GM23338 (cell line): ENCODE measurements around the gene MCIDAS. TPM values are rescaled to one million over a fixed set of nuclear protein-coding genes. Genes with fewer than 3 reads are reported as not detected.
A peak's percentile ranks its signal among the peaks of the same experiment; 100 is the strongest.

Experiments used
- ATAC-seq: fragments of 200-7000 bp; cut with Tn5 transposase; 3 replicates; pipeline ENCODE4 v1.9.1; 2020
- DNase-seq: peaks from one replicate; pipeline ENCODE4 v3.0.0-alpha.2; 2015; ENCODE audit warnings: low spot score
- H2AFZ ChIP-seq: fragments of 200-600 bp; sonication (generic); 2 replicates; pipeline ENCODE4 v1.8.0; 2016; ENCODE audit warnings: antibody characterized with exemption, mild to moderate bottlenecking, moderate library complexity
- H3F3A ChIP-seq: fragments of 200-600 bp; sonication (generic); replicated peaks from 2 replicates; pipeline ENCODE4 v1.8.0; 2017; ENCODE audit warnings: antibody characterized with exemption, mixed run types, low read depth
- H3K27ac ChIP-seq: fragments of 200-600 bp; sonication (generic); 2 replicates; pipeline ENCODE4 v1.6.1; 2016; ENCODE audit warnings: low read depth
- H3K27me3 ChIP-seq: fragments of 200-600 bp; sonication (generic); 2 replicates; pipeline ENCODE4 v1.8.0; 2016; ENCODE audit warnings: mild to moderate bottlenecking, mixed run types, moderate library complexity; ENCODE audit not compliant: insufficient read depth
- H3K36me3 ChIP-seq: fragments of 200-600 bp; sonication (generic); 2 replicates; pipeline ENCODE4 v1.8.0; 2016; ENCODE audit warnings: mild to moderate bottlenecking; ENCODE audit not compliant: insufficient read depth
- H3K4me1 ChIP-seq: fragments of 200-600 bp; sonication (generic); 2 replicates; pipeline ENCODE4 v1.8.0; 2016; ENCODE audit warnings: mild to moderate bottlenecking, moderate library complexity; ENCODE audit not compliant: insufficient read depth
- H3K4me2 ChIP-seq: fragments of 200-600 bp; sonication (generic); 2 replicates; pipeline ENCODE4 v1.7.1; 2017; ENCODE audit warnings: mixed run types
- H3K4me3 ChIP-seq: fragments of 200-600 bp; sonication (generic); 2 replicates; pipeline ENCODE4 v1.6.1; 2016; ENCODE audit warnings: mixed run types
- H3K79me2 ChIP-seq: fragments of 200-600 bp; sonication (generic); replicated peaks from 2 replicates; pipeline ENCODE4 v1.8.0; 2017; ENCODE audit warnings: mild to moderate bottlenecking; ENCODE audit not compliant: insufficient read depth
- H3K9me2 ChIP-seq: fragments of 200-600 bp; sonication (generic); 2 replicates; pipeline ENCODE4 v1.8.0; 2017; ENCODE audit not compliant: insufficient read depth
- H4K20me1 ChIP-seq: fragments of 200-600 bp; sonication (generic); replicated peaks from 2 replicates; pipeline ENCODE4 v1.8.0; 2017; ENCODE audit warnings: mild to moderate bottlenecking; ENCODE audit not compliant: insufficient read depth
- H3K27ac Mint-ChIP-seq: 2 replicates; pipeline ENCODE4 v1.8.0; 2020; ENCODE audit warnings: inconsistent platforms, mild to moderate bottlenecking, moderate library complexity, mixed read lengths
- H3K27me3 Mint-ChIP-seq: 3 replicates; pipeline ENCODE4 v1.8.0; 2022; ENCODE audit warnings: low read depth, mild to moderate bottlenecking, moderate library complexity, mixed read lengths, inconsistent platforms; ENCODE audit not compliant: insufficient read depth, poor library complexity
- H3K36me3 Mint-ChIP-seq: 3 replicates; pipeline ENCODE4 v1.8.0; 2021; ENCODE audit warnings: low read depth, mild to moderate bottlenecking, inconsistent platforms, moderate library complexity, mixed read lengths
- H3K4me1 Mint-ChIP-seq: 3 replicates; pipeline ENCODE4 v1.8.0; 2020; ENCODE audit warnings: mild to moderate bottlenecking, inconsistent platforms, mixed read lengths
- H3K4me3 Mint-ChIP-seq: 3 replicates; pipeline ENCODE4 v1.8.0; 2021; ENCODE audit warnings: moderate library complexity, mild to moderate bottlenecking, inconsistent platforms, mixed read lengths
- H3K9me3 Mint-ChIP-seq: 3 replicates; pipeline ENCODE4 v1.8.0; 2020; ENCODE audit warnings: moderate library complexity, mild to moderate bottlenecking, inconsistent platforms, mixed read lengths
- NANOG ChIP-seq: IDR thresholded peaks from 2 replicates; pipeline ENCODE4 v1.6.1; 2016; ENCODE audit warnings: antibody characterized with exemption, borderline replicate concordance
- POLR2AphosphoS5 ChIP-seq: IDR thresholded peaks from 2 replicates; pipeline ENCODE4 v1.6.1; 2016; ENCODE audit warnings: antibody characterized with exemption, low read depth
- ZNF114 ChIP-seq: fragments of 250-450 bp; sonication (Bioruptor Pico); IDR thresholded peaks from 2 replicates; pipeline ENCODE4 v1.5.0; 2020; ENCODE audit warnings: mild to moderate bottlenecking, moderate library complexity
- microRNA counts: library from miRNA; unstranded; fragments of <30 nt; microRNA quantifications from one replicate; lab custom pipeline; 2017
- microRNA-seq: library from miRNA; unstranded; fragments of <30 nt; microRNA quantifications from one replicate; pipeline ENCODE4, GENCODE V29; 2017
- polyA plus RNA-seq: library from polyadenylated mRNA; unstranded; fragments of >200 nt; fragmentation: Nextera tagmentation; extraction: Ambion mirVana; gene quantifications from 2 replicates; pipeline ENCODE4 v1.2.1, GENCODE V29; 2016
- small RNA-seq: library from RNA; depleted of rRNA; stranded (forward); fragments of <200 nt; gene quantifications from one replicate; pipeline ENCODE3, GENCODE V24; 2014; ENCODE audit warnings: low replicate concordance
- total RNA-seq: library from RNA; depleted of rRNA; stranded (reverse); fragments of >200 nt; shearing (Covaris generic); gene quantifications from 2 replicates; pipeline ENCODE4 v1.2.3, GENCODE V29; 2014; rRNA removed

Gene MCIDAS
- total and polyA plus RNA-seq, 2 experiments from 2014 or later, result not detected

GRCh38 chr5:55171471-55171870 lies 55.6 kb downstream of the MCIDAS start:
- peaks cover 21% of the 10 kb centered on the region; the same call in 2 of the 3 replicates for H3K4me1 Mint-ChIP-seq
- no peak overlapping the region for H2AFZ ChIP-seq
- 0 out of 2 replicates have a peak, but pooled peaks cover 15% of the 10 kb centered on the region for H4K20me1 ChIP-seq
- no peaks in the 10 kb centered on the region for H3K9me3 Mint-ChIP-seq
- H3K4me2 ChIP-seq, result no peak overlapping the region
- H3K27ac Mint-ChIP-seq, result no peak overlapping the region
- H3K27me3 Mint-ChIP-seq, result peaks cover 52% of the 10 kb centered on the region
- H3K79me2 ChIP-seq, result no peaks in the 10 kb centered on the region
- H3K9me2 ChIP-seq, result no peaks in the 10 kb centered on the region
- H3K27ac ChIP-seq, result no peak overlapping the region
- H3K4me1 ChIP-seq, result peaks cover 10% of the 10 kb centered on the region; the same call in 1 of the 2 replicates
- DNase-seq (no peak), ATAC-seq (no peak)
- no peak overlapping the region for H3K4me3 Mint-ChIP-seq
- no peak for TF ChIP-seq POLR2AphosphoS5
- no peak for TF ChIP-seq ZNF114 (CRISPR knock-in tag)
- TF ChIP-seq NANOG, result no peak
- H3K36me3 ChIP-seq, result no peaks in the 10 kb centered on the region
- no peak overlapping the region for H3K4me3 ChIP-seq
- H3K27me3 ChIP-seq, result peaks cover 51% of the 10 kb centered on the region
- H3F3A ChIP-seq, result 0 out of 2 replicates have a peak, but pooled peaks cover 3% of the 10 kb centered on the region
- H3K36me3 Mint-ChIP-seq, result peaks cover 2% of the 10 kb centered on the region; the same call in 2 of the 3 replicates

MicroRNA genes within 50 kb of the gene (microRNA counts, 767-probe panel; counts per million panel counts)
- microRNA hsa-miR-449a (lab: Ali Mortazavi, UCI) (not detected), microRNA hsa-miR-449b-5p (lab: Ali Mortazavi, UCI) (not detected), microRNA hsa-miR-449c-5p (lab: Ali Mortazavi, UCI) (not detected)

Small RNA genes lying within 50 kb of the gene (microRNA-seq; reads per million reads assigned to microRNA genes)
- gene MIR449A, result 2.4 reads per million, percentile 5 among the genes with 10 or more reads in this experiment
- not detected for gene MIR449B
- gene MIR449C, result not detected

Small RNA genes lying within 50 kb of the gene (small RNA-seq; reads per million reads assigned to genes)
- gene MIR449A (0.10 reads per million), gene MIR449B (not detected), gene MIR449C (not detected)

Other genes starting within 250 kb of the MCIDAS start
- gene ESM1, start 241.7 kb downstream of the MCIDAS start, total RNA-seq, result 0.14 TPM in 1 of 2 replicates, not detected in the other
- gene ESM1, start 241.7 kb downstream of the MCIDAS start, polyA plus RNA-seq, result not detected in 2 replicates
- gene GZMK, start 203.1 kb downstream of the MCIDAS start, total RNA-seq, result not detected in 2 replicates
- gene GZMK, start 203.1 kb downstream of the MCIDAS start, polyA plus RNA-seq, result not detected in 2 replicates
- gene GZMA, start 124.7 kb downstream of the MCIDAS start, total RNA-seq, result not detected in 2 replicates
- gene GZMA, start 124.7 kb downstream of the MCIDAS start, polyA plus RNA-seq, result not detected in 2 replicates
- 52.1 and 64.4 TPM in 2 replicates for gene GPX8, start 67.1 kb downstream of the MCIDAS start, total RNA-seq
- 59.1 and 66.1 TPM in 2 replicates for gene GPX8, start 67.1 kb downstream of the MCIDAS start, polyA plus RNA-seq
- not detected in 2 replicates for gene CDC20B, start 54.1 kb downstream of the MCIDAS start, total RNA-seq
- not detected in 2 replicates for gene CDC20B, start 54.1 kb downstream of the MCIDAS start, polyA plus RNA-seq
- not detected in 2 replicates for gene CCNO, start 6.3 kb upstream of the MCIDAS start, total RNA-seq
- gene CCNO, start 6.3 kb upstream of the MCIDAS start, polyA plus RNA-seq, result 0.21 TPM in 1 of 2 replicates, not detected in the other
- 26.6 and 34.6 TPM in 2 replicates for gene DHX29, start 80.4 kb upstream of the MCIDAS start, total RNA-seq
- 118 and 137 TPM in 2 replicates for gene DHX29, start 80.4 kb upstream of the MCIDAS start, polyA plus RNA-seq
- 94.9 and 97.0 TPM in 2 replicates for gene MTREX, start 80.7 kb upstream of the MCIDAS start, total RNA-seq
- 46.3 and 47.5 TPM in 2 replicates for gene MTREX, start 80.7 kb upstream of the MCIDAS start, polyA plus RNA-seq